K562 (cell line): ENCODE results near the gene GLT1D1. TPM values are rescaled to one million over a fixed set of nuclear protein-coding genes. Genes with fewer than 3 reads are reported as not detected.

ENCODE experiments used
- CCNT2 ChIP-seq: IDR thresholded peaks from 2 replicates; pipeline ENCODE4 v1.6.1; 2011; ENCODE audit warnings: borderline replicate concordance, low read depth, mild to moderate bottlenecking, moderate library complexity, mixed read lengths, low read length; ENCODE audit not compliant: insufficient read length; ENCODE audit errors: extremely low read depth
- ERF ChIP-seq: fragments of 450-650 bp; formaldehyde crosslinking; IDR thresholded peaks from 2 replicates; pipeline ENCODE4 v1.4.0; 2020; ENCODE audit warnings: mild to moderate bottlenecking, mixed read lengths
- FOXM1 ChIP-seq, 2 experiments: fragments of 450-650 bp in 1 of 2; sonication (generic) in 1 of 2; formaldehyde crosslinking in 1 of 2; IDR thresholded peaks; 2 replicates each; pipeline versions ENCODE4 v1.6.1 to v1.9.0; 2017 to 2022; ENCODE audit warnings: low read depth in 2 of 2, mild to moderate bottlenecking in 2 of 2, missing genetic modification reagents in 1 of 2, moderate library complexity in 1 of 2
- L3MBTL2 ChIP-seq: fragments of 450-650 bp; IDR thresholded peaks from 2 replicates; pipeline ENCODE4 v1.6.1; 2016; ENCODE audit warnings: mild to moderate bottlenecking, moderate library complexity
- NR2C2 ChIP-seq, 2 experiments: fragments of 200-800 bp in 1 of 2; sonication (Bioruptor generic) in 1 of 2; sonication (generic) in 1 of 2; formaldehyde crosslinking in 1 of 2; IDR thresholded peaks; 2 replicates each; pipeline versions ENCODE4 v1.6.1 to v1.8.0; 2016 to 2022; ENCODE audit warnings: mild to moderate bottlenecking in 1 of 2, missing compliant biosample characterization in 1 of 2, missing genetic modification characterization in 1 of 2, missing genetic modification reagents in 1 of 2
- PHF8 ChIP-seq: fragments of 200-600 bp; sonication (generic); IDR thresholded peaks from 2 replicates; pipeline ENCODE4 v1.6.1; 2012; ENCODE audit warnings: mixed run types, mild to moderate bottlenecking, inconsistent platforms, low read length, moderate library complexity, borderline replicate concordance
- SREBF1 ChIP-seq: fragments of 150-350 bp; IDR thresholded peaks from 2 replicates; pipeline ENCODE4 v1.6.1; 2014; ENCODE audit warnings: antibody characterized with exemption, low read depth, low read length, borderline replicate concordance
- TAF7 ChIP-seq: fragments of 450-650 bp; IDR thresholded peaks from 2 replicates; pipeline ENCODE4 v1.6.1; 2016; ENCODE audit warnings: missing genetic modification characterization, missing compliant biosample characterization
- TAF9B ChIP-seq: fragments of 450-650 bp; IDR thresholded peaks from 2 replicates; pipeline ENCODE4 v1.6.1; 2018; ENCODE audit warnings: mild to moderate bottlenecking; ENCODE audit not compliant: partially characterized antibody
- TOE1 ChIP-seq, 2 experiments: fragments of 450-650 bp in 1 of 2; sonication (generic) in 1 of 2; formaldehyde crosslinking in 1 of 2; IDR thresholded peaks; 2 replicates each; pipeline versions ENCODE4 v1.7.1 to v1.8.0; 2016 to 2022; ENCODE audit warnings: borderline replicate concordance in 2 of 2, mild to moderate bottlenecking in 2 of 2, antibody characterized with exemption in 1 of 2, inconsistent platforms in 1 of 2, low read depth in 1 of 2, missing genetic modification reagents in 1 of 2, moderate library complexity in 1 of 2
- ZFX ChIP-seq: sonication (generic); formaldehyde crosslinking; IDR thresholded peaks from 2 replicates; pipeline ENCODE4 v1.8.0; 2022; ENCODE audit warnings: mild to moderate bottlenecking, missing genetic modification reagents, moderate library complexity
- polyA plus RNA-seq, 8 experiments: library from polyadenylated mRNA; depleted of rRNA in 4 of 8; stranded (reverse) in 5 of 8; unstranded in 3 of 8; fragments of >200 nt; fragmentation: Nextera tagmentation in 2 of 8; fragmentation: Illumina TruSeq in 1 of 8; extraction: Ambion mirVana in 2 of 8; extraction: Trizol in 1 of 8; gene quantifications; 2 replicates each; pipeline versions ENCODE4 v1.2.1 to v1.2.3, GENCODE V29; 2011 to 2014; ENCODE audit warnings: inconsistent platforms in 1 of 8, missing spikeins in 1 of 8
- total RNA-seq, 7 experiments: library from RNA; depleted of rRNA in 6 of 7; stranded (reverse); fragments of >200 nt in 6 of 7; fragmentation: Illumina TruSeq in 2 of 7; extraction: Trizol in 2 of 7; gene quantifications; 2 replicates each; pipeline versions ENCODE4 v1.2.1 to v1.2.3, GENCODE V29; 2011 to 2021; ENCODE audit warnings: low replicate concordance in 1 of 7
- TF ChIP-seq, protein P1 (sequence below): fragments of 450-650 bp; IDR thresholded peaks from 2 replicates; pipeline ENCODE4 v1.6.1; 2016; ENCODE audit warnings: borderline replicate concordance
- TF ChIP-seq, protein P2 (sequence below): sonication (generic); formaldehyde crosslinking; IDR thresholded peaks from 2 replicates; pipeline ENCODE4 v1.5.0; 2020; ENCODE audit warnings: missing genetic modification reagents
- TF ChIP-seq, protein P3 (sequence below): fragments of 150-350 bp; conservative IDR thresholded peaks from 2 replicates; pipeline ENCODE4 v1.6.1; 2014; ENCODE audit warnings: low read length
- TF ChIP-seq, protein P4 (sequence below): fragments of 250-450 bp; sonication (Bioruptor Pico); IDR thresholded peaks from 2 replicates; pipeline ENCODE4 v1.8.0; 2021; ENCODE audit warnings: borderline replicate concordance, mild to moderate bottlenecking, moderate library complexity; ENCODE audit not compliant: poor library complexity, severe bottlenecking
- TF ChIP-seq, protein P5 (sequence below): IDR thresholded peaks from 2 replicates; pipeline ENCODE4 v1.6.1; 2014; ENCODE audit warnings: antibody characterized with exemption

Gene GLT1D1
- total and polyA plus RNA-seq, 9 of the 15 experiments (the other 6 are each of a cell fraction or from before 2014, with no cell fraction given), result 0.04 TPM; not detected in 8

DNA sequence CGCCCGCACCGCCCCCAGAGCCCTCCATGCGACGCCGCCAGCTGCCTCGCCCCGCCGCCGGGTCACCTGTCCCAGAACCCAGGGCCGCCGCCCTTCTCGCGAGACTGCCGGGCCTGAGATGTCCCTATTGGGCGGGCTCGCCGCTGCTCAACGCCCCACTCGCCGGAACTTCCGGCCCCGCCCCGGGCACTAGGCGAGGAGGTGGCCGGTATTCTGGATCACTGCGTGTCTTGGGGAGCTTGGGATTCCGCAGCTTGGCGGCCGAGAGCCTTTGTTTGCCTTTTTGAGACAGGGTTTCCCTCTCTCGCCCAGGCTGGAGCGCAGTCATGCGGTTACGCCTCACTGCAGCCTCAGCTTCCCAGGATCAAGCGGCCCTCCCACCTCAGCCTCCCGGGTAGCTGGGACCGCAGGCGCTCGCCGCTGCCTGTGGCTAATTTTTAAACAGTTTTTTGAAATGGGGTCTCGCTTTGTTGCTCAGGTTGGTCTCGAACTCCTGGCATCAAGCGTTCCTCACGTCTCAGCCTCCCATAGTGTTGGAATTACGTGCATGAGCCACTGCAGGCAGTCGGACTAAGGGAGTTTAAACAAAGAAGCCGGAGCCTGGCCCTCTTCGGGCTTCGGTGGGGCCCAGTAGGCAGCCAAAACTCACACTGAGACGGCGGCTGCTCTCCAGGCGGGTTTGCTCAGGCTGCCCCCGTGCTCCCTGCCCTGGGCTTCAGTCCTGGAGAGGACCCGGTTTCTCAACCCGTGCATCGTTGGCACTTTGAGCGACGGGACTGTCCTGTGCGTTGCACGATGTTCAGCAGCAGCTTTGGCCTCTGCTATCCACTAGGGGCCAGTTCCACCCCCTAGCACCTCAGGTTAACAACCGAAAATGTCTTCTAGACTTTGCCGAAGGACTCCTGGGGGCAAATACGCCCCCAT lies 29.1 kb upstream of the GLT1D1 start, which contains the start of gene SLC15A4 (continued):
- TF ChIP-seq, protein P1, sequence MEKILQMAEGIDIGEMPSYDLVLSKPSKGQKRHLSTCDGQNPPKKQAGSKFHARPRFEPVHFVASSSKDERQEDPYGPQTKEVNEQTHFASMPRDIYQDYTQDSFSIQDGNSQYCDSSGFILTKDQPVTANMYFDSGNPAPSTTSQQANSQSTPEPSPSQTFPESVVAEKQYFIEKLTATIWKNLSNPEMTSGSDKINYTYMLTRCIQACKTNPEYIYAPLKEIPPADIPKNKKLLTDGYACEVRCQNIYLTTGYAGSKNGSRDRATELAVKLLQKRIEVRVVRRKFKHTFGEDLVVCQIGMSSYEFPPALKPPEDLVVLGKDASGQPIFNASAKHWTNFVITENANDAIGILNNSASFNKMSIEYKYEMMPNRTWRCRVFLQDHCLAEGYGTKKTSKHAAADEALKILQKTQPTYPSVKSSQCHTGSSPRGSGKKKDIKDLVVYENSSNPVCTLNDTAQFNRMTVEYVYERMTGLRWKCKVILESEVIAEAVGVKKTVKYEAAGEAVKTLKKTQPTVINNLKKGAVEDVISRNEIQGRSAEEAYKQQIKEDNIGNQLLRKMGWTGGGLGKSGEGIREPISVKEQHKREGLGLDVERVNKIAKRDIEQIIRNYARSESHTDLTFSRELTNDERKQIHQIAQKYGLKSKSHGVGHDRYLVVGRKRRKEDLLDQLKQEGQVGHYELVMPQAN, result peak; percentile 46; the same call in 1 of the 2 replicates
- TF ChIP-seq FOXM1 (IDR thresholded peaks at IDR 0.05; ENCODE audit: low read depth), result no peak
- TF ChIP-seq FOXM1 (CRISPR knock-in tag; IDR thresholded peaks at IDR 0.05; ENCODE audit: low read depth), result no peak
- TF ChIP-seq TAF7, result peak; percentile 90
- TF ChIP-seq, protein P2, sequence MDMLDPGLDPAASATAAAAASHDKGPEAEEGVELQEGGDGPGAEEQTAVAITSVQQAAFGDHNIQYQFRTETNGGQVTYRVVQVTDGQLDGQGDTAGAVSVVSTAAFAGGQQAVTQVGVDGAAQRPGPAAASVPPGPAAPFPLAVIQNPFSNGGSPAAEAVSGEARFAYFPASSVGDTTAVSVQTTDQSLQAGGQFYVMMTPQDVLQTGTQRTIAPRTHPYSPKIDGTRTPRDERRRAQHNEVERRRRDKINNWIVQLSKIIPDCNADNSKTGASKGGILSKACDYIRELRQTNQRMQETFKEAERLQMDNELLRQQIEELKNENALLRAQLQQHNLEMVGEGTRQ (CRISPR knock-in tag), result peak; percentile 75
- TF ChIP-seq TOE1 (IDR thresholded peaks at IDR 0.05; ENCODE audit: borderline replicate concordance), result peak; percentile 57; the same call in 1 of the 2 replicates
- TF ChIP-seq TOE1 (CRISPR knock-in tag; IDR thresholded peaks at IDR 0.05; ENCODE audit: borderline replicate concordance, low read depth), result no peak
- no peak for TF ChIP-seq ERF (CRISPR knock-in tag)
- TF ChIP-seq L3MBTL2, result peak; percentile 43
- peak; percentile 62 for TF ChIP-seq CCNT2
- TF ChIP-seq, protein P3, sequence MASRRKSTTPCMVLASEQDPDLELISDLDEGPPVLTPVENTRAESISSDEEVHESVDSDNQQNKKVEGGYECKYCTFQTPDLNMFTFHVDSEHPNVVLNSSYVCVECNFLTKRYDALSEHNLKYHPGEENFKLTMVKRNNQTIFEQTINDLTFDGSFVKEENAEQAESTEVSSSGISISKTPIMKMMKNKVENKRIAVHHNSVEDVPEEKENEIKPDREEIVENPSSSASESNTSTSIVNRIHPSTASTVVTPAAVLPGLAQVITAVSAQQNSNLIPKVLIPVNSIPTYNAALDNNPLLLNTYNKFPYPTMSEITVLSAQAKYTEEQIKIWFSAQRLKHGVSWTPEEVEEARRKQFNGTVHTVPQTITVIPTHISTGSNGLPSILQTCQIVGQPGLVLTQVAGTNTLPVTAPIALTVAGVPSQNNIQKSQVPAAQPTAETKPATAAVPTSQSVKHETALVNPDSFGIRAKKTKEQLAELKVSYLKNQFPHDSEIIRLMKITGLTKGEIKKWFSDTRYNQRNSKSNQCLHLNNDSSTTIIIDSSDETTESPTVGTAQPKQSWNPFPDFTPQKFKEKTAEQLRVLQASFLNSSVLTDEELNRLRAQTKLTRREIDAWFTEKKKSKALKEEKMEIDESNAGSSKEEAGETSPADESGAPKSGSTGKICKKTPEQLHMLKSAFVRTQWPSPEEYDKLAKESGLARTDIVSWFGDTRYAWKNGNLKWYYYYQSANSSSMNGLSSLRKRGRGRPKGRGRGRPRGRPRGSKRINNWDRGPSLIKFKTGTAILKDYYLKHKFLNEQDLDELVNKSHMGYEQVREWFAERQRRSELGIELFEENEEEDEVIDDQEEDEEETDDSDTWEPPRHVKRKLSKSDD, result peak; percentile 89; the same call in 1 of the 2 replicates
- peak; percentile 87 for TF ChIP-seq ZFX (CRISPR knock-in tag)
- peak; percentile 96 for TF ChIP-seq PHF8
- TF ChIP-seq, protein P4, sequence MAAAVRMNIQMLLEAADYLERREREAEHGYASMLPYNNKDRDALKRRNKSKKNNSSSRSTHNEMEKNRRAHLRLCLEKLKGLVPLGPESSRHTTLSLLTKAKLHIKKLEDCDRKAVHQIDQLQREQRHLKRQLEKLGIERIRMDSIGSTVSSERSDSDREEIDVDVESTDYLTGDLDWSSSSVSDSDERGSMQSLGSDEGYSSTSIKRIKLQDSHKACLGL (CRISPR knock-in tag), result no peak
- TF ChIP-seq TAF9B, result peak; percentile 91
- peak; percentile 32; the same call in 1 of the 2 replicates for TF ChIP-seq SREBF1
- TF ChIP-seq NR2C2 (CRISPR knock-in tag; IDR thresholded peaks at IDR 0.05), result no peak
- peak; percentile 61; the same call in 1 of the 2 replicates for TF ChIP-seq NR2C2 (tag; IDR thresholded peaks at IDR 0.05)
- TF ChIP-seq, protein P5, sequence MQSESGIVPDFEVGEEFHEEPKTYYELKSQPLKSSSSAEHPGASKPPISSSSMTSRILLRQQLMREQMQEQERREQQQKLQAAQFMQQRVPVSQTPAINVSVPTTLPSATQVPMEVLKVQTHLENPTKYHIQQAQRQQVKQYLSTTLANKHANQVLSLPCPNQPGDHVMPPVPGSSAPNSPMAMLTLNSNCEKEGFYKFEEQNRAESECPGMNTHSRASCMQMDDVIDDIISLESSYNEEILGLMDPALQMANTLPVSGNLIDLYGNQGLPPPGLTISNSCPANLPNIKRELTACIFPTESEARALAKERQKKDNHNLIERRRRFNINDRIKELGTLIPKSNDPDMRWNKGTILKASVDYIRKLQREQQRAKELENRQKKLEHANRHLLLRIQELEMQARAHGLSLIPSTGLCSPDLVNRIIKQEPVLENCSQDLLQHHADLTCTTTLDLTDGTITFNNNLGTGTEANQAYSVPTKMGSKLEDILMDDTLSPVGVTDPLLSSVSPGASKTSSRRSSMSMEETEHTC, result peak; percentile 57; the same call in 1 of the 2 replicates
